ENCODE data around the gene GCSH.

DNA sequence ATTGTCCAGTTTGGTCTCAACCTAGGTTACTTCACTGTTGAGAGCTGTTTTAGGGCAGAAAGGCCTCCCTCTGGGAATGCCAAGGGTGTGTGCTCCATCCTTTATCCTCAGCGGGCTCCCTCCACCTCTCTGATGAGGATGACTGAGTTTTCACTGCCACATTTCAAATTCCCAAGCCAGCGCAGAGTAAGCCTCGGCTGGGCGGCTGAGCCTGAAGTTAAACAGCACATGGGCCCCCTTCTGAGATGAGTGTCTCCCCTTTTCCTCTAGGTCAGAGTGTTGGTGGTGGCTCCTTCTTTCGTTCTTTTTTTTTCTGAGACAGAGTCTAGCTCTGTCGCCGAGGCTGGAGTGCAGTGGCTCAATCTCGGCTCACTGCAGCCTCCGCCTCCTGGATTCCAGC lies 5.5 kb upstream of the GCSH start:
- no peak for TF ChIP-seq CTCF (IDR thresholded peaks at IDR 0.05)
- TF ChIP-seq EP300 (IDR thresholded peaks at IDR 0.05): no peak
- TF ChIP-seq, protein P1, sequence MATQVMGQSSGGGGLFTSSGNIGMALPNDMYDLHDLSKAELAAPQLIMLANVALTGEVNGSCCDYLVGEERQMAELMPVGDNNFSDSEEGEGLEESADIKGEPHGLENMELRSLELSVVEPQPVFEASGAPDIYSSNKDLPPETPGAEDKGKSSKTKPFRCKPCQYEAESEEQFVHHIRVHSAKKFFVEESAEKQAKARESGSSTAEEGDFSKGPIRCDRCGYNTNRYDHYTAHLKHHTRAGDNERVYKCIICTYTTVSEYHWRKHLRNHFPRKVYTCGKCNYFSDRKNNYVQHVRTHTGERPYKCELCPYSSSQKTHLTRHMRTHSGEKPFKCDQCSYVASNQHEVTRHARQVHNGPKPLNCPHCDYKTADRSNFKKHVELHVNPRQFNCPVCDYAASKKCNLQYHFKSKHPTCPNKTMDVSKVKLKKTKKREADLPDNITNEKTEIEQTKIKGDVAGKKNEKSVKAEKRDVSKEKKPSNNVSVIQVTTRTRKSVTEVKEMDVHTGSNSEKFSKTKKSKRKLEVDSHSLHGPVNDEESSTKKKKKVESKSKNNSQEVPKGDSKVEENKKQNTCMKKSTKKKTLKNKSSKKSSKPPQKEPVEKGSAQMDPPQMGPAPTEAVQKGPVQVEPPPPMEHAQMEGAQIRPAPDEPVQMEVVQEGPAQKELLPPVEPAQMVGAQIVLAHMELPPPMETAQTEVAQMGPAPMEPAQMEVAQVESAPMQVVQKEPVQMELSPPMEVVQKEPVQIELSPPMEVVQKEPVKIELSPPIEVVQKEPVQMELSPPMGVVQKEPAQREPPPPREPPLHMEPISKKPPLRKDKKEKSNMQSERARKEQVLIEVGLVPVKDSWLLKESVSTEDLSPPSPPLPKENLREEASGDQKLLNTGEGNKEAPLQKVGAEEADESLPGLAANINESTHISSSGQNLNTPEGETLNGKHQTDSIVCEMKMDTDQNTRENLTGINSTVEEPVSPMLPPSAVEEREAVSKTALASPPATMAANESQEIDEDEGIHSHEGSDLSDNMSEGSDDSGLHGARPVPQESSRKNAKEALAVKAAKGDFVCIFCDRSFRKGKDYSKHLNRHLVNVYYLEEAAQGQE (IDR thresholded peaks at IDR 0.05): no peak
- TF ChIP-seq POLR2A (IDR thresholded peaks at IDR 0.05; ENCODE audit: low read length): no peak
- no peak for TF ChIP-seq FOSL2 (IDR thresholded peaks at IDR 0.05)
- TF ChIP-seq FOSL2 (CRISPR knock-in tag; IDR thresholded peaks at IDR 0.05): no peak
- no peak for TF ChIP-seq CBX2 (IDR thresholded peaks at IDR 0.05; ENCODE audit: borderline replicate concordance, low read depth)
- no peak for TF ChIP-seq NR3C1 (IDR thresholded peaks at IDR 0.05)
- TF ChIP-seq RARB (CRISPR knock-in tag; IDR thresholded peaks at IDR 0.05): no peak
- no peak for TF ChIP-seq RAD21 (conservative IDR thresholded peaks at IDR 0.05 in 1 of 2, IDR thresholded peaks at IDR 0.05 in 1 of 2)
- no peak for TF ChIP-seq CEBPB (IDR thresholded peaks at IDR 0.05)
- TF ChIP-seq PHF8 (IDR thresholded peaks at IDR 0.05; ENCODE audit: borderline replicate concordance, low read depth): no peak
- no peak for TF ChIP-seq RCOR1 (IDR thresholded peaks at IDR 0.05; ENCODE audit: low read depth, low read length)
- TF ChIP-seq KDM1A (IDR thresholded peaks at IDR 0.05; ENCODE audit: low read depth): no peak
